GM21528 (cell line): ENCODE measurements around the gene FRMD1.

ENCODE experiments used
- ATAC-seq: cut with Tn5 transposase; IDR thresholded peaks from one replicate; pipeline ENCODE4 v1.9.1; 2021; ENCODE audit warnings: mild to moderate bottlenecking, moderate library complexity; ENCODE audit not compliant: unreplicated experiment, low FRiP score

Gene FRMD1

GRCh38 chr6:168113226-168113625 lies 34.2 kb upstream of the FRMD1 start:
- ATAC-seq, result no peak

GRCh38 chr6:168111911-168112310 lies 32.9 kb upstream of the FRMD1 start:
- no peak for ATAC-seq

GRCh38 chr6:168110437-168110836 lies 31.4 kb upstream of the FRMD1 start:
- no peak for ATAC-seq

GRCh38 chr6:168109171-168109570 lies 30.2 kb upstream of the FRMD1 start:
- no peak for ATAC-seq

- no peak for ATAC-seq
Observed at GRCh38 chr6:168107191-168107983, 28.4 kb upstream of the FRMD1 start.

- ATAC-seq, result no peak
Observed at GRCh38 chr6:168106633-168107005, 27.6 kb upstream of the FRMD1 start.

GRCh38 chr6:168105813-168106632 lies 27.0 kb upstream of the FRMD1 start:
- no peak for ATAC-seq

- ATAC-seq, result no peak
Observed at GRCh38 chr6:168104636-168105035, 25.6 kb upstream of the FRMD1 start.

- no peak for ATAC-seq
Observed at GRCh38 chr6:168103050-168103830, 24.2 kb upstream of the FRMD1 start.

GRCh38 chr6:168102315-168102985 lies 23.4 kb upstream of the FRMD1 start:
- no peak for ATAC-seq

GRCh38 chr6:168101590-168102314 lies 22.7 kb upstream of the FRMD1 start:
- ATAC-seq, result no peak

- ATAC-seq, result no peak
Observed at GRCh38 chr6:168100803-168101589, 22.0 kb upstream of the FRMD1 start.

- ATAC-seq, result no peak
Observed at GRCh38 chr6:168100011-168100802, 21.2 kb upstream of the FRMD1 start.

- ATAC-seq, result no peak
Observed at GRCh38 chr6:168099201-168100010, 20.4 kb upstream of the FRMD1 start.

- ATAC-seq, result no peak
Observed at GRCh38 chr6:168098431-168098861, 19.4 kb upstream of the FRMD1 start.

GRCh38 chr6:168097621-168098430 lies 18.8 kb upstream of the FRMD1 start:
- ATAC-seq, result no peak

- no peak for ATAC-seq
Observed at GRCh38 chr6:168097221-168097620, 18.2 kb upstream of the FRMD1 start.
